GM19328 (cell line): ENCODE results near the gene LRIG1.

ENCODE experiments used
- ATAC-seq: cut with Tn5 transposase; IDR thresholded peaks from one replicate; pipeline ENCODE4 v1.9.1; 2021; ENCODE audit warnings: mild to moderate bottlenecking, moderate library complexity; ENCODE audit not compliant: unreplicated experiment

Gene LRIG1

GRCh38 chr3:66394019-66394752, 106.6 kb downstream of the LRIG1 start:
- no peak for ATAC-seq

GRCh38 chr3:66393333-66394005, 107.4 kb downstream of the LRIG1 start:
- ATAC-seq = no peak

GRCh38 chr3:66392966-66393332, 107.9 kb downstream of the LRIG1 start:
- ATAC-seq = no peak

- ATAC-seq = no peak
These were observed 108.3 kb downstream of the LRIG1 start for GRCh38 chr3:66392512-66392911.

- no peak for ATAC-seq
These were observed 110.8 kb downstream of the LRIG1 start for GRCh38 chr3:66390013-66390412.

GRCh38 chr3:66386925-66387650, 113.7 kb downstream of the LRIG1 start:
- ATAC-seq = peak; percentile 41

- ATAC-seq = peak; percentile 65
These were observed 114.6 kb downstream of the LRIG1 start for GRCh38 chr3:66386011-66386924.

GRCh38 chr3:66385066-66385465, 115.8 kb downstream of the LRIG1 start:
- no peak for ATAC-seq

GRCh38 chr3:66383998-66384745, 116.7 kb downstream of the LRIG1 start:
- no peak for ATAC-seq

GRCh38 chr3:66383023-66383422, 117.8 kb downstream of the LRIG1 start:
- no peak for ATAC-seq

GRCh38 chr3:66382142-66382541, 118.7 kb downstream of the LRIG1 start:
- no peak for ATAC-seq

- ATAC-seq = no peak
These were observed 119.2 kb downstream of the LRIG1 start for GRCh38 chr3:66381626-66382025.

- no peak for ATAC-seq
These were observed 120.5 kb downstream of the LRIG1 start for GRCh38 chr3:66380200-66380932.

GRCh38 chr3:66379565-66379964, 121.3 kb downstream of the LRIG1 start:
- no peak for ATAC-seq

- ATAC-seq = no peak
These were observed 122.6 kb downstream of the LRIG1 start for GRCh38 chr3:66378256-66378655.

GRCh38 chr3:66377800-66378199, 123.0 kb downstream of the LRIG1 start:
- ATAC-seq = no peak

- ATAC-seq = no peak
These were observed 124.3 kb downstream of the LRIG1 start for GRCh38 chr3:66376568-66376967.

GRCh38 chr3:66372681-66373350, 128.0 kb downstream of the LRIG1 start:
- no peak for ATAC-seq

- ATAC-seq = no peak
These were observed 129.4 kb downstream of the LRIG1 start for GRCh38 chr3:66371432-66371831.
